PC-9 (cell line): ENCODE data around the gene JMJD8. TPM values are rescaled to one million over a fixed set of nuclear protein-coding genes. Genes with fewer than 3 reads are reported as not detected.

Source experiments
- BruUV-seq: library from RNA; stranded (reverse); fragments of 400-500 nt; replicated peaks from 2 replicates; lab custom pipeline; 2021; lab: Mats Ljungman, UMichigan
- CTCF ChIA-PET: fragments of 300-600 bp; sonication (Branson Sonifier 250); formaldehyde crosslinking; loops from one replicate; lab custom pipeline; 2022; ENCODE audit warnings: antibody characterized with exemption; lab: Charles Lee
- POLR2A ChIA-PET: fragments of 300-600 bp; sonication (Branson Sonifier 250); formaldehyde crosslinking; loops from one replicate; lab custom pipeline; 2022; ENCODE audit warnings: antibody characterized with exemption; ENCODE audit not compliant: unreplicated experiment; lab: Charles Lee
- DNase-seq, 2 experiments: peaks; one replicate each; pipeline versions ENCODE4 v3.0.0 to v3.0.0-alpha.2; 2015 to 2022; ENCODE audit warnings: mixed read lengths in 1 of 2
- H2AFZ ChIP-seq: fragments of 200-600 bp; sonication (generic); 2 replicates; pipeline ENCODE4 v1.8.1; 2017; ENCODE audit warnings: antibody characterized with exemption
- H3F3A ChIP-seq: fragments of 200-600 bp; sonication (generic); 2 replicates; pipeline ENCODE4 v1.8.1; 2017; ENCODE audit warnings: antibody characterized with exemption, mild to moderate bottlenecking, low read depth; ENCODE audit not compliant: insufficient read depth
- H3K27ac ChIP-seq: fragments of 200-600 bp; sonication (generic); 2 replicates; pipeline ENCODE4 v1.6.1; 2016; ENCODE audit warnings: mixed run types
- H3K27me3 ChIP-seq: fragments of 200-600 bp; sonication (generic); 2 replicates; pipeline ENCODE4 v1.6.1; 2016; ENCODE audit warnings: low read depth, mixed run types; ENCODE audit not compliant: insufficient read depth
- H3K36me3 ChIP-seq: fragments of 200-600 bp; sonication (generic); 2 replicates; pipeline ENCODE4 v1.6.1; 2016; ENCODE audit warnings: low read depth, mixed run types
- H3K4me1 ChIP-seq: fragments of 200-600 bp; sonication (generic); replicated peaks from 2 replicates; pipeline ENCODE4 v1.6.1; 2016; ENCODE audit warnings: mixed run types; ENCODE audit not compliant: insufficient read depth
- H3K4me2 ChIP-seq: fragments of 200-600 bp; sonication (generic); 2 replicates; pipeline ENCODE4 v1.6.1; 2017; ENCODE audit warnings: mixed run types
- H3K4me3 ChIP-seq: fragments of 200-600 bp; sonication (generic); 2 replicates; pipeline ENCODE4 v1.6.1; 2016; ENCODE audit warnings: mixed run types
- H3K79me2 ChIP-seq: fragments of 200-600 bp; sonication (generic); 2 replicates; pipeline ENCODE4 v1.6.1; 2017; ENCODE audit warnings: low read depth, mixed run types
- H3K9me2 ChIP-seq: fragments of 200-600 bp; sonication (generic); 2 replicates; pipeline ENCODE4 v1.8.1; 2017; ENCODE audit warnings: mild to moderate bottlenecking; ENCODE audit not compliant: insufficient read depth
- H3K9me3 ChIP-seq: fragments of 200-600 bp; sonication (generic); 2 replicates; pipeline ENCODE4 v1.8.1; 2016; ENCODE audit warnings: low read depth; ENCODE audit not compliant: insufficient read depth
- H4K20me1 ChIP-seq: fragments of 200-600 bp; sonication (generic); 2 replicates; pipeline ENCODE4 v1.8.1; 2017; ENCODE audit not compliant: insufficient read depth
- EZH2 ChIP-seq: fragments of 200-600 bp; sonication (generic); IDR thresholded peaks from 2 replicates; pipeline ENCODE4 v1.8.0; 2017; ENCODE audit warnings: antibody characterized with exemption, low read depth
- intact Hi-C: fragments of 100-400 bp; cut with micrococcal nuclease; formaldehyde crosslinking; loops from one replicate; pipeline ENCODE4 v1.10.0; 2022; ENCODE audit not compliant: unreplicated experiment
- total RNA-seq: library from RNA; stranded (reverse); gene quantifications from 2 replicates; pipeline ENCODE4 v1.2.3, GENCODE V29; 2021
- TF ChIP-seq, protein P1 (sequence below): fragments of 200-600 bp; sonication (generic); conservative IDR thresholded peaks from 2 replicates; pipeline ENCODE4 v1.6.1; 2017; ENCODE audit warnings: mixed run types, antibody characterized with exemption, mild to moderate bottlenecking, moderate library complexity

JMJD8 gene
- total RNA-seq, 1 experiment from 2014 or later = 57.4 TPM

DNA sequence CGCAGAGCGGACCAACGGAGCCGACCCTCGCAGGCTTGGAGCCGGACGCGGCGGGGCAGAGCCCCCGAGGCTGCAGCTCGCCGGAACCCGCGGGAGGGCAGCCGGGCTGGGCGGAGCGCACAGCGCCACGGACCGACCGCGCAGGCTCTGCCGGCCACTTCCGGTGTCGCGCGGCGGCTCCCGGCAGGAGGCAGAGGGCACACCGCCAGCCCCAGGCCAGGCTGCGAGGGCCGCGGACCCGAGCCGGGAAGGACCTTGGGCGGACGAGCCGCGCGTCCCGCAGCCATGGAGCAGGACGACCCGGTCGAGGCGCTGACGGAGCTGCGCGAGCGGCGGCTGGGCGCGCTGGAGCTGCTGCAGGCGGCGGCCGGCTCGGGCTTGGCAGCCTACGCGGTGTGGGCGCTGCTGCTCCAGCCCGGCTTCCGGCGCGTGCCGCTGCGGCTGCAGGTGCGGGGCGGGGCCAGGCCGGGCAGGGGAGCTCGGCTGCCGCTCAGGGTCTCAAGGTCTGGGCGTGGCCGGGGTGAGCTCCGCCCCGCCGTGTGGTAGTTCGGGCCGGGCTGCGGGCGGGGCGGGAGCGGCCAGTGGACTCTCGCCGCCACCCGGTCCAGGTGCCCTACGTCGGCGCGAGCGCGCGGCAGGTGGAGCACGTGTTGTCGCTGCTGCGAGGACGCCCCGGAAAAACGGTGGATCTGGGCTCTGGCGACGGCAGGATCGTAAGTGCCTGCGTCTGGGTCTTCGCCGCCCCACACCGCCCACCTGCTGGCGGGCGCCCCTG, 37.0 kb upstream of the JMJD8 start, which contains the start of gene ANTKMT:
TSS of gene ANTKMT (plus strand) at position 157 of the 775 bp plus-strand sequence. CDS start at position 286, 129 bp downstream.
- no peaks in the 10 kb centered on the region for H3K9me2 ChIP-seq
- no peaks in the 10 kb centered on the region for H3K27me3 ChIP-seq
- peaks cover 13% of the 10 kb centered on the region; the same call in 1 of the 2 replicates for H4K20me1 ChIP-seq
- intact Hi-C loops = loop anchor here (2.0 kb wide), 1 partner anchor 64 kb away; no protein-coding TSS in a partner anchor
- no peaks in the 10 kb centered on the region for H3K9me3 ChIP-seq
- peaks cover 8% of the 10 kb centered on the region for H3K79me2 ChIP-seq
- H3K4me1 ChIP-seq = peaks cover 31% of the 10 kb centered on the region
- peak within 1 kb of the TSS; percentile 98 for H3K4me3 ChIP-seq
- BruUV-seq = no TSS peak
- H2AFZ ChIP-seq = peak within 1 kb of the TSS; percentile 75
- TF ChIP-seq, protein P1, sequence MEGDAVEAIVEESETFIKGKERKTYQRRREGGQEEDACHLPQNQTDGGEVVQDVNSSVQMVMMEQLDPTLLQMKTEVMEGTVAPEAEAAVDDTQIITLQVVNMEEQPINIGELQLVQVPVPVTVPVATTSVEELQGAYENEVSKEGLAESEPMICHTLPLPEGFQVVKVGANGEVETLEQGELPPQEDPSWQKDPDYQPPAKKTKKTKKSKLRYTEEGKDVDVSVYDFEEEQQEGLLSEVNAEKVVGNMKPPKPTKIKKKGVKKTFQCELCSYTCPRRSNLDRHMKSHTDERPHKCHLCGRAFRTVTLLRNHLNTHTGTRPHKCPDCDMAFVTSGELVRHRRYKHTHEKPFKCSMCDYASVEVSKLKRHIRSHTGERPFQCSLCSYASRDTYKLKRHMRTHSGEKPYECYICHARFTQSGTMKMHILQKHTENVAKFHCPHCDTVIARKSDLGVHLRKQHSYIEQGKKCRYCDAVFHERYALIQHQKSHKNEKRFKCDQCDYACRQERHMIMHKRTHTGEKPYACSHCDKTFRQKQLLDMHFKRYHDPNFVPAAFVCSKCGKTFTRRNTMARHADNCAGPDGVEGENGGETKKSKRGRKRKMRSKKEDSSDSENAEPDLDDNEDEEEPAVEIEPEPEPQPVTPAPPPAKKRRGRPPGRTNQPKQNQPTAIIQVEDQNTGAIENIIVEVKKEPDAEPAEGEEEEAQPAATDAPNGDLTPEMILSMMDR = no peak; the same call in 1 of the 2 replicates
- H3K4me2 ChIP-seq = peak within 1 kb of the TSS; percentile 94
- H3K27ac ChIP-seq = peak within 1 kb of the TSS; percentile 55
- H3K36me3 ChIP-seq = no peaks in the 10 kb centered on the region
- CTCF ChIA-PET = interaction anchor here (0.5 to 0.6 kb wide), 3 partner anchors 49 to 332 kb away, joined by 3 to 7 read pairs (median 7); no protein-coding TSS in a partner anchor
- POLR2A ChIA-PET = interaction anchor here (0.6 to 1.0 kb wide), 5 partner anchors 39 to 67 kb away, joined by 3 to 9 read pairs (median 4); partner anchors contain the start of genes CHTF18, MSLN and RPUSD1
- H3F3A ChIP-seq = peaks cover 40% of the 10 kb centered on the region
- peak; percentile 73 to 95 for DNase-seq

- Histone ChIP-seq H3K9me2 (no peaks in the 10 kb centered on the region), H3K79me2 (peaks cover 8% of the 10 kb centered on the region), H3K27me3 (no peaks in the 10 kb centered on the region), H3K4me1 (peaks cover 35% of the 10 kb centered on the region), H3K4me2 (peak overlapping the region; percentile 94), H3K36me3 (no peaks in the 10 kb centered on the region), H4K20me1 (peaks cover 12% of the 10 kb centered on the region; the same call in 1 of the 2 replicates), H2AFZ (peak overlapping the region; percentile 75), H3K9me3 (no peaks in the 10 kb centered on the region), H3K4me3 (peak overlapping the region; percentile 98), H3K27ac (peak overlapping the region; percentile 55), H3F3A (peaks cover 36% of the 10 kb centered on the region)
- ChIA-PET CTCF (interaction anchor here (0.5 to 0.6 kb wide), 3 partner anchors 40 to 350 kb away, joined by 3 to 11 read pairs (median 4); partner anchors contain the start of genes MRPL28 and STUB1), POLR2A (interaction anchor here (0.5 to 1.0 kb wide), 5 partner anchors 8 to 154 kb away, joined by 4 to 9 read pairs (median 5); partner anchors contain the start of genes CIAO3 and METTL26)
- peak in 1 of 2 experiments; percentile 55 for DNase-seq
- TSS peak; percentile 36 for BruUV-seq
- TF ChIP-seq EZH2 = no peak
- TF ChIP-seq, protein P1 = peak; percentile 20; the same call in 1 of the 2 replicates
- intact Hi-C loops = loop anchor here (2.0 kb wide), 1 partner anchor 64 kb away; no protein-coding TSS in a partner anchor
Observed at GRCh38 chr16:720447-720989, 36.4 kb upstream of the JMJD8 start.
